Measurements from ENCODE around the gene FARP1. TPM values are rescaled to one million over a fixed set of nuclear protein-coding genes. Genes with fewer than 3 reads are reported as not detected.

Gene FARP1
- total and polyA plus RNA-seq, 10 of the 15 experiments (the other 5 are each of a cell fraction or from before 2014, with no cell fraction given) = 0.17 to 6.9 (median 0.68) TPM

DNA sequence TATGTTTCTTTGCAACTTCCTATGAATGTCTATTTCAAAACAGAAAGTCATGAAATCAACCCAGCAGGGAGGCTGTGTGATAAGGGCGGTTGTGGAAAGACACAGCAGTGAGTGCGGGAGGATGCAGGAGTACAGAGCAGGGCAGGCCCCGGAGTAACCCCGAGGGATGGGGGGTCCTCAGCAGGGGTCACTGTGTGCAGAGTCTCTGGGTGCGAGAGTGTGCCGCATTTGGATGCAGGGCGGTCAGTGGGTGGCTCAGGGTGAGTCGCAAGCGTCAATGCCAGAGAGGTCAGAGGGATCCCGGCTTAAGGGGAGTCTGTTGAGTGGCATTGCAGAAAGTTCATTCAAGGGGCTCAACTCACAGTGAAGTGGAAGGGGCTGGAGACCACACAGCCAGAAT is 286.2 kb downstream of the FARP1 start:
- CTCF ChIA-PET = no interaction called here
- Histone ChIP-seq H3K27ac (ENCODE audit: control insufficient read depth, insufficient read depth) (no peak overlapping the region), H3K27me3 (replicated peaks in 1 of 2; ENCODE audit: control insufficient read depth in 2 of 2, insufficient read depth in 2 of 2, low read length in 1 of 2) (no peaks in the 10 kb centered on the region; a peak in 1 of 4 replicates), H3K4me2 (ENCODE audit: control insufficient read depth, insufficient read depth) (no peak overlapping the region), H3K4me3 (no peak overlapping the region), H3K79me2 (ENCODE audit: control insufficient read depth, insufficient read depth, low read length) (no peaks in the 10 kb centered on the region), H3K9me3 (replicated peaks; ENCODE audit: control insufficient read depth, insufficient read depth, low read length) (no peaks in the 10 kb centered on the region), H2AFZ (ENCODE audit: control insufficient read depth, low read depth, low read length) (no peak overlapping the region), H3K4me1 (ENCODE audit: control insufficient read depth, insufficient read depth, low read length) (no peaks in the 10 kb centered on the region), H3K36me3 (ENCODE audit: control insufficient read depth in 2 of 2, insufficient read depth in 2 of 2, low read length in 1 of 2) (no peaks in the 10 kb centered on the region), H3K9ac (ENCODE audit: control insufficient read depth, insufficient read depth, low read length) (no peak overlapping the region), H4K20me1 (ENCODE audit: control insufficient read depth, insufficient read depth) (no peaks in the 10 kb centered on the region)
- POLR2A ChIA-PET = no interaction called here
- TF ChIP-seq SUZ12 (IDR thresholded peaks at IDR 0.05; ENCODE audit: unreplicated experiment) = no peak
- TF ChIP-seq, protein P1, sequence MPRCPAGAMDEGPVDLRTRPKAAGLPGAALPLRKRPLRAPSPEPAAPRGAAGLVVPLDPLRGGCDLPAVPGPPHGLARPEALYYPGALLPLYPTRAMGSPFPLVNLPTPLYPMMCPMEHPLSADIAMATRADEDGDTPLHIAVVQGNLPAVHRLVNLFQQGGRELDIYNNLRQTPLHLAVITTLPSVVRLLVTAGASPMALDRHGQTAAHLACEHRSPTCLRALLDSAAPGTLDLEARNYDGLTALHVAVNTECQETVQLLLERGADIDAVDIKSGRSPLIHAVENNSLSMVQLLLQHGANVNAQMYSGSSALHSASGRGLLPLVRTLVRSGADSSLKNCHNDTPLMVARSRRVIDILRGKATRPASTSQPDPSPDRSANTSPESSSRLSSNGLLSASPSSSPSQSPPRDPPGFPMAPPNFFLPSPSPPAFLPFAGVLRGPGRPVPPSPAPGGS (IDR thresholded peaks at IDR 0.05; ENCODE audit: borderline replicate concordance, insufficient read depth, low read depth, low read length, poor library complexity, severe bottlenecking) = peak; percentile 68
- TF ChIP-seq SIN3A (IDR thresholded peaks at IDR 0.05; ENCODE audit: low read depth, low read length) = no peak
- in situ Hi-C loops (cut with MboI) = no loop called here
- intact Hi-C loops (cut with micrococcal nuclease; ENCODE audit: unreplicated experiment) = no loop called here
- FAIRE-seq (no peak), DNase-seq (ENCODE audit: low read depth, low spot score) (no peak), ATAC-seq (no peak)
- no TSS peak for BruUV-seq (replicated peaks)
- SMC1A ChIA-PET (ENCODE audit: uncharacterized antibody, unreplicated experiment) = no interaction called here
- RAD21 ChIA-PET (ENCODE audit: unreplicated experiment) = no interaction called here
- WGBS (ENCODE audit: insufficient coverage, insufficient replicate concordance, low lambda C conversion rate, missing lambda C conversion rate) = 39% methylated on average over 10 of the region's 10 CpGs

DNA sequence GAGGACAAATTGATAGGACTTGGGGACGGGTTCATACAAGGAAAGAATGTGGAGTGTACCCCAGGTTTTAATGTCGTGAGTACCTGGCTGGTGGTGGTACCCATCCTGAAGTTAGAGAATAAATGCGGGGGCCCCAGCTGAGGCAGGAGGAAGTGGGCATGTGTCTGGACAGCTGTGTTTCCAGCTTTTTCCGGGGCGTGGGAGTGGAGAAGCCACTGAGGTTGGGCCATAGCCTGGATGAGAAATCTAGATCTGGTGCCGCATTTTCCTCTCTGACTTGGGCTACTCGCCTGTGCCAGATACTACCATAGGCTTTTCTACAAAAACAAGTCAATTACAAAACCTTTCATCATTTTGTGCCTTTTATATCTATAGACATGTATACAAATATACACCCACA is 286.6 kb downstream of the FARP1 start:
- Histone ChIP-seq H3K36me3 (ENCODE audit: control insufficient read depth in 2 of 2, insufficient read depth in 2 of 2, low read length in 1 of 2) (no peaks in the 10 kb centered on the region), H4K20me1 (ENCODE audit: control insufficient read depth, insufficient read depth) (no peaks in the 10 kb centered on the region), H3K4me1 (ENCODE audit: control insufficient read depth, insufficient read depth, low read length) (no peaks in the 10 kb centered on the region), H3K4me2 (ENCODE audit: control insufficient read depth, insufficient read depth) (no peak overlapping the region), H3K79me2 (ENCODE audit: control insufficient read depth, insufficient read depth, low read length) (no peaks in the 10 kb centered on the region), H3K9ac (ENCODE audit: control insufficient read depth, insufficient read depth, low read length) (no peak overlapping the region), H2AFZ (ENCODE audit: control insufficient read depth, low read depth, low read length) (no peak overlapping the region), H3K4me3 (no peak overlapping the region), H3K27ac (ENCODE audit: control insufficient read depth, insufficient read depth) (no peak overlapping the region), H3K9me3 (replicated peaks; ENCODE audit: control insufficient read depth, insufficient read depth, low read length) (no peaks in the 10 kb centered on the region), H3K27me3 (replicated peaks in 1 of 2; ENCODE audit: control insufficient read depth in 2 of 2, insufficient read depth in 2 of 2, low read length in 1 of 2) (no peaks in the 10 kb centered on the region; a peak in 1 of 4 replicates)
- ATAC-seq = no peak
- TF ChIP-seq POLR2AphosphoS5 (IDR thresholded peaks at IDR 0.05; ENCODE audit: low read length) = no peak
- no peak for TF ChIP-seq SREBF1 (IDR thresholded peaks at IDR 0.05; ENCODE audit: low read length)
- no peak for TF ChIP-seq IRF4 (IDR thresholded peaks at IDR 0.05; ENCODE audit: low read depth, low read length)
- ChIA-PET RAD21 (ENCODE audit: unreplicated experiment) (no interaction called here), POLR2A (no interaction called here), CTCF (no interaction called here), SMC1A (ENCODE audit: uncharacterized antibody, unreplicated experiment) (no interaction called here)
- DNase-seq (ENCODE audit: low read depth, low spot score) = no peak
- WGBS (ENCODE audit: insufficient coverage, insufficient replicate concordance, low lambda C conversion rate, missing lambda C conversion rate) = 10% methylated on average over 7 of the region's 7 CpGs
- no peak for FAIRE-seq
- intact Hi-C loops (cut with micrococcal nuclease; ENCODE audit: unreplicated experiment) (no loop called here), in situ Hi-C loops (cut with MboI) (no loop called here)
- BruUV-seq (replicated peaks) = no TSS peak
